PC-9 (cell line): ENCODE results near the gene RER1.

ENCODE experiments used
- EZH2 ChIP-seq: fragments of 200-600 bp; sonication (generic); IDR thresholded peaks from 2 replicates; pipeline ENCODE4 v1.8.0; 2017; ENCODE audit warnings: antibody characterized with exemption, low read depth
- TF ChIP-seq, protein P1 (sequence below): fragments of 200-600 bp; sonication (generic); conservative IDR thresholded peaks from 2 replicates; pipeline ENCODE4 v1.6.1; 2017; ENCODE audit warnings: mixed run types, antibody characterized with exemption, mild to moderate bottlenecking, moderate library complexity

- TF ChIP-seq, protein P1, sequence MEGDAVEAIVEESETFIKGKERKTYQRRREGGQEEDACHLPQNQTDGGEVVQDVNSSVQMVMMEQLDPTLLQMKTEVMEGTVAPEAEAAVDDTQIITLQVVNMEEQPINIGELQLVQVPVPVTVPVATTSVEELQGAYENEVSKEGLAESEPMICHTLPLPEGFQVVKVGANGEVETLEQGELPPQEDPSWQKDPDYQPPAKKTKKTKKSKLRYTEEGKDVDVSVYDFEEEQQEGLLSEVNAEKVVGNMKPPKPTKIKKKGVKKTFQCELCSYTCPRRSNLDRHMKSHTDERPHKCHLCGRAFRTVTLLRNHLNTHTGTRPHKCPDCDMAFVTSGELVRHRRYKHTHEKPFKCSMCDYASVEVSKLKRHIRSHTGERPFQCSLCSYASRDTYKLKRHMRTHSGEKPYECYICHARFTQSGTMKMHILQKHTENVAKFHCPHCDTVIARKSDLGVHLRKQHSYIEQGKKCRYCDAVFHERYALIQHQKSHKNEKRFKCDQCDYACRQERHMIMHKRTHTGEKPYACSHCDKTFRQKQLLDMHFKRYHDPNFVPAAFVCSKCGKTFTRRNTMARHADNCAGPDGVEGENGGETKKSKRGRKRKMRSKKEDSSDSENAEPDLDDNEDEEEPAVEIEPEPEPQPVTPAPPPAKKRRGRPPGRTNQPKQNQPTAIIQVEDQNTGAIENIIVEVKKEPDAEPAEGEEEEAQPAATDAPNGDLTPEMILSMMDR: no peak
- no peak for TF ChIP-seq EZH2
Measured at GRCh38 chr1:2415337-2415736, 23.7 kb downstream of the RER1 start.
